ENCODE data around the gene SPG11.
A peak's percentile ranks its signal among the peaks of the same experiment; 100 is the strongest.

- peak; percentile 60 for TF ChIP-seq CTCF (IDR thresholded peaks at IDR 0.05)
- no peak for TF ChIP-seq ZFX (IDR thresholded peaks at IDR 0.05; ENCODE audit: borderline replicate concordance)
These were observed 113.2 kb downstream of the SPG11 start for GRCh38 chr15:44550256-44550655.
